ENCODE results near the gene PDCD2L.

DNA sequence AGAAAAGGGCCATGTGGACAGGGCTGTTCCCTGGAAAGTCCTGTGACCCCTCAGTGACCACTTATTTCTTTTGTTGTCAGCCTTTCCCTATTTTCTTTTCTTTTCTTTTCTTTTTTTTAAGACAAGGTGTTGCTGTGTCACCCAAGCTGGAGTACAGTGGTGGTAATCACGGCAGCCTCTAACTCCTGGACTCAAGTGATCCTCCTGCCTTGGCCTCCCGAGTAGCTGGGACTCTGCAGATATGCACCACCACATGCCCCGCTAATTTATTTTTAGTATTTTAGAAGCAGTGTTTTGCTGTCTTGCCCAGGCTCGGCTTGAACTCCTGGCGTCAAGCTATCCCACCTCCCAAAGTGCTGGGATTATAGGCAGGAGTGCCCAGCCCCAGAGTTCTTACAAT lies 40.3 kb upstream of the PDCD2L start:
- TF ChIP-seq CTCF (IDR thresholded peaks at IDR 0.05) (no peak), POLR2A (IDR thresholded peaks at IDR 0.05) (no peak), EP300 (IDR thresholded peaks at IDR 0.05) (no peak)
